Measurements from ENCODE around the gene NRG3.

The NRG3 gene

DNA sequence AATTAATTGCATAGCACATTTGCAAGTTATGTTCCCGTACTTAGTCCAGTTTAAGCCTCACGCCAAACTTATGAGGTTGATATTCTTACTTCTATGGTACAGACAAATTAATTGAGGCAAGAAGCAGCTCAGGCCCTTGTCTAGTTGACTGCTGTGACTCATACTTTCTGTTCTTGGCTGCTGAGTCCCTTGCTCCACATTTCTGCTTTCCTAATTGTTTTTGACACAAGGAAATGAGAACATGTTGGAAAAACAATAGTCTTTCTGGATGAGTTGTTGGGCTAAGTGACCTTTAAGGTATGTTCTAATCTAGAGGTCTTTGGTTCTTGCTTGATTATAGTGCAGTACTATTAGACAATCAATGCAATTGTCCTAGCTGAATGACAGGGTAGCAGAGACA is 331.8 kb downstream of the NRG3 start:
- no peak for TF ChIP-seq CTCF (IDR thresholded peaks at IDR 0.05; ENCODE audit: control extremely low read depth, extremely low read depth, low read depth, missing control alignments)
- ChIA-PET CTCF (interaction anchor here (1.2 kb wide), 1 partner anchor 10 kb away, joined by 5 read pairs; no protein-coding TSS in a partner anchor), POLR2A (no interaction called here)
- DNase-seq (ENCODE audit: extremely low spot score), result no peak

GRCh38 chr10:82208726-82209125 is 333.7 kb downstream of the NRG3 start:
- TF ChIP-seq CTCF (IDR thresholded peaks at IDR 0.05; ENCODE audit: control extremely low read depth, extremely low read depth, low read depth, missing control alignments), result no peak
- ChIA-PET CTCF (interaction anchor here (1.3 kb wide), 1 partner anchor 8 kb away, joined by 4 read pairs; no protein-coding TSS in a partner anchor), POLR2A (no interaction called here)
- DNase-seq (ENCODE audit: extremely low spot score), result no peak

DNA sequence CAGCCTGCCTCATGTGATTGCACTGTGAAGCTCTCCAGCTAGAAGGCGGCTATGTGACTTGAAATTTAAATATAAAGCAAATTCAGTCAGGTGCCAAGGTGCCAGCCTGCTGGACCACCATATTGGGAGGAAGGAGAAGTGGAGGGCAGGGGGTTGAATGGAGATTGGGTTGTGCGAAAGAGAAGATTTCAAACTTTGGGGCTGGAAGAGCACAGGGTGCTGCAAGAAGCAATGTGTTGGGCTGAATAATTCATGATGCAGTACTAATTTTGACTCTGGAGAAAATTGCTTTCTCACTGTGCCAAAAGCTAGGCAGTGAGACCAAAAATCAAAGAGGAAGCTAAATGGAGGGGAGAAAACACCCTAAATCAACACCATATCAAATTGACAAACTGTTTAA is 335.3 kb downstream of the NRG3 start:
- CTCF ChIA-PET, result interaction anchor here (1.3 kb wide), 1 partner anchor 8 kb away, joined by 3 read pairs; no protein-coding TSS in a partner anchor
- no peak for TF ChIP-seq CTCF (IDR thresholded peaks at IDR 0.05; ENCODE audit: control extremely low read depth, extremely low read depth, low read depth, missing control alignments)
- DNase-seq (ENCODE audit: extremely low spot score), result no peak
- POLR2A ChIA-PET, result interaction anchor here (0.6 kb wide), 1 partner anchor 58 kb away, joined by 3 read pairs; no protein-coding TSS in a partner anchor

DNA sequence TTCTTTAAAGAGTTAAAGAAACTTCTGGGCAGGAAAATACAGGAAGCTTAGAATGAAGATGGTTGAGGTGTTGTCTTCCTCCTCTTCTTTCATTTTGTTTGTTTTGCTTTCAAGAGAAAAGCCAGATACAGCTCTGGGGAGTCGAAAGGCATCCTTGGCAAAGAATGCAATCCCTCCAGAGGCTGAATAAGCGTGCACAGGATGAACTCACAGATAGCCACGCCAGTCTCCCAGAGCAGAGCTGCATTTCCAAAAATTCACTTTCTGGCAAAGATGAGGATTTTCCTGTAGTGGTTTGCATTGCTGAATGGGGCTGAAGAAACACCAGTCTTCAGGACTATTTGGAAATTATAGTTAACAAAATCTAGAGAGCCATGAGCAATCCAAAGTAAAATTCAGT is 336.4 kb downstream of the NRG3 start:
- no peak for TF ChIP-seq CTCF (IDR thresholded peaks at IDR 0.05; ENCODE audit: control extremely low read depth, extremely low read depth, low read depth, missing control alignments)
- ChIA-PET CTCF (interaction anchor here (1.3 kb wide), 1 partner anchor 7 kb away, joined by 3 read pairs; no protein-coding TSS in a partner anchor), POLR2A (no interaction called here)
- DNase-seq (ENCODE audit: extremely low spot score), result no peak

DNA sequence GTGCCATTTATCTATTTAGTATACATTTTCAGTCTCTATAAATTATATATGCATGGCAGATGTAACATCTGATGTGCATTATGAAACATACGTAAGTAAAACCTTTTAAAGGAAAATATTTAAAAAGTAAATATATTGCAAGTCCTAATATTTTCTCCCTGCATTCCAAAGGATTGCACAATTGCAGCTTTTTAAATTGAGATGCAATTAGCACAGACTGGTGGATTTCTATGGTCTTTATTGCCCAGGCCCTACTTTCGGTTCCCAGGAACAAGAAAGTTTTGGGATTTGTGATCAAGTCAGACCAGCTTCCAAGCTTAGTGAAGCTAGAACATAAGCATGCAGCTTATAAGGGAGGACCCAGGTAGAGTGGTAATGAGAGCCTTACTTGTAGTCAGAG is 337.8 kb downstream of the NRG3 start:
- POLR2A ChIA-PET, result no interaction called here
- no peak for DNase-seq (ENCODE audit: extremely low spot score)
- no peak for TF ChIP-seq CTCF (IDR thresholded peaks at IDR 0.05; ENCODE audit: control extremely low read depth, extremely low read depth, low read depth, missing control alignments)
- CTCF ChIA-PET, result no interaction called here

- CTCF ChIA-PET, result no interaction called here
Measured at GRCh38 chr10:82213784-82214183, 338.8 kb downstream of the NRG3 start.

More at GRCh38 chr10:82213784-82214183, 338.8 kb downstream of the NRG3 start:
- POLR2A ChIA-PET, result no interaction called here
- no peak for TF ChIP-seq CTCF (IDR thresholded peaks at IDR 0.05; ENCODE audit: control extremely low read depth, extremely low read depth, low read depth, missing control alignments)
- DNase-seq (ENCODE audit: extremely low spot score), result no peak

Measured in GM10248 (cell line).